GM21526 (cell line): ENCODE measurements around the gene TBPL2.

Source experiments
- ATAC-seq: cut with Tn5 transposase; IDR thresholded peaks from one replicate; pipeline ENCODE4 v1.9.1; 2021; ENCODE audit warnings: moderate library complexity; ENCODE audit not compliant: unreplicated experiment, low FRiP score

The TBPL2 gene

DNA sequence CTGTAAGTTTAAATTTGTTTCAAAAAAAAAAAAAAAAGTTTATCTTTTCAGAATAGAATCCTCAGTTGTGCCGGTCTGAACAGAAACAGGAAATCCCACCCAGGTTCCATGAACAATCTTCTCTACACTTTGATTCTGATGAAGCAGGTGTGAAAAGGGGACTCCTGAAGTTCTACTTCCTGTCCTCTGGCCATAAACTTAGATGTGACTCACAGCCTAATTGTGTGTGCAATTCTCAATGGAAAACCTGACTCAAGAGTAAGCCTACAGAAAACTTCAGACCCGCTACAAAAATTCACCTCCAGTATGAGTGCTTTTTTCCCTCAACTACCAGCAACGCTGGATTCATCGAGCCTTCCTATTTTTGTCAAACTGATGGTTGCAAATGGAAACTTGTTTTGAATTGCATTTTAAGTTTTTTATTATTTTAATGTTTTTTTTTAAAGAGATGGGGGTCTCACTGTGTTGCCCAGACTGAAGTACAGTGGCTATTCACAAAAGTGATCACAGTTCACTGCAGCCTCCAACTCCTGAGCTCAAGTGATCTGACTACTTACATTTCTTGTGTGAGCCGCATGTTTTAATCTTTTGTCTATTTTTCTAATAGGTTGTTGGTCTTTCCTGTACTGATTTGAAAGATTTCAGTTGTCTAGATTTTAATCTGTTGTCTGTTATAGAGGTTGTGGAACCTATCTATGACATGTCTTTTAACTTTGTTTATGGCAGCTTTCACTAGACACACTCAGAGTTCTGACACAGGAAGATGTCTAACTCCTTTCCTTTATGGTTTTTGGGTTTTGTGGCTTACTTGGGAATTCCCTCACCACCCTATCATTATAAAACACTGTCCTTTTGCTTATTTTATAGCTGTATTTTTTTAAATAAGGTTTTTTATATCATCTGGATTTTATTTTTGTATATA is 66.4 kb downstream of the TBPL2 start:
- no peak for ATAC-seq

DNA sequence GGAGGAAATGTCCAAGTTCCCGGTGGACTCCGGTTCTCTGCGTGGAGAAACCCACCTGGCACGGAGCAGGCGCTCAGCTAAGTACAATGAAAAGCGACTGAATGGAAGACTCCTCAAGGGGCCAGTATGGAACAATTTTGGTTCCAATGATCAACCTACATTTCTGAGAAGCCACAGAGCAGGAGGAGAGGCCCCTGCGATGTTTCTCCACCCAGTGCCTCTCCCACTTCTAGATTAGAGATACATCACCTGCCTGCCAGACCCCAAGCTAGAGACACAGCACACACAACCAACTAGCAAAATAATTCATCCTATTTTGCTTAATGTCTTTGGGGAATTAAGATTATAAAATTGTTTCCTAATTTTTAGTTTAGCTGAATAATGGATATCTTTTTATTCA is 67.6 kb downstream of the TBPL2 start:
- ATAC-seq, result no peak

DNA sequence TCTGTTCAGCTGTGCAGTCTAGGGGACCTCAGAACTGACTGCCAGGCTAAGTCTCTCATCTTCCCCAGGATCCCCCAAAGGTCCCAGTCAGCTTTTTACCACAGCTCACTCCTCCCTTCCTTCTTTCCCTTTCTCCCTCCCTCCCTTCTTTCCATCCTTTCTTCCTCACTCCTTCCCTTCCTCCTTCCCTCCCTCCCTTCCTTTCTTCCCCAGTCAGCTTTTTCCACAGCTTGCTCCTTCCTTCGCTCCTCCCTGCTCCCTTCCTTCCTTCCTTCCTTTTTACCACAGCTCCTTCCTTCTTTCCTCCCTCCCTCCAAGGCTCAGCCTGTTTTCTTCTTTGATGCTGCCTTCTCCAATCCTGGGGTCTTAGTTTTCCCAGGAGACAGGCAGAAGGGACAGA is 68.0 kb downstream of the TBPL2 start:
- no peak for ATAC-seq

GRCh38 chr14:55370883-55371455 is 69.4 kb downstream of the TBPL2 start:
- no peak for ATAC-seq

- ATAC-seq, result no peak
Measured at GRCh38 chr14:55366271-55366670, 74.1 kb downstream of the TBPL2 start.
